GM21381 (cell line): ENCODE data around the gene ZCCHC7.

Experiments
- ATAC-seq: cut with Tn5 transposase; IDR thresholded peaks from one replicate; pipeline ENCODE4 v1.9.1; 2021; ENCODE audit warnings: mild to moderate bottlenecking, moderate library complexity; ENCODE audit not compliant: unreplicated experiment

ZCCHC7 gene

GRCh38 chr9:37243588-37244345 lies 123.4 kb downstream of the ZCCHC7 start:
- no peak for ATAC-seq

DNA sequence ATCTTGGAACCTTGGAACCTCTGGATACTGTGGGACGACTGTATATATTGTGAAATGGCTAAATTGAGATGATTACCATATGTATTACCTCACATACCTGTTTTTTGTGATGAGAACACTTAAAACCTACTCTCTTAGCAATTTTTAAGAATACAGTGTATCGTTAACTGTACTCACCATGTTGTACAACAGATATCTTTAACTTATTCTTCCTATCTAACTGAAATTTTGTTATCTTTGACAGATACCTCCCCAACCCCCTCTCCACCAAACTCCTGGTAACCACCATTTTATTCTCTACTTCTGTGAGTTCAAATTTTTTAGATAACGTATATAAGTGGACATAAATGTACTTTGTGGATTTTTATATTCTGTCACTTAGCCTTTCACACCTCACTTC lies 126.5 kb downstream of the ZCCHC7 start:
- ATAC-seq: no peak

DNA sequence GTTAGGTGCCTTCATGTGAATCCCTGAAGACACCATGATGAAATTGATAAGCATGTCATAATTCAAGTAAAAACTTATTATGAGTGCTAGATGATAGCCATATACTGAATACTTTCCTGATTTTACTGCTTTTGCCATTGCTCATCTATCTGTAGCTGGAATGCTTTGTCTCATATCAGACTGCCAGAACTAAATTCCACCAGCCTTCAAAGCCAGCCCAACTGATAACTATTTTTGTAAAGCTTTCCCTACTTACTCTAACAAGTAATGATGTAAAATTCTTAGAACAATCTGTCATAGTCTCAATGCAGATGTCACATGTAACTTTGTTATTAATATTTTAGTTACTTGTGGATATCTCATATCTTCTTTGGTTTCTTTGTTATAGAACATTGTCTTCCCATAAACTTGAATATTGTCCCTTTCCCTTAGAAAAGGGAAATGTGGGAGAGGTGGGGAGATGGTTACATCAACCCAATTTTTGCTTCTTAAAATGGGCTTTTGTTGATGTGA lies 128.3 kb downstream of the ZCCHC7 start:
- no peak for ATAC-seq

DNA sequence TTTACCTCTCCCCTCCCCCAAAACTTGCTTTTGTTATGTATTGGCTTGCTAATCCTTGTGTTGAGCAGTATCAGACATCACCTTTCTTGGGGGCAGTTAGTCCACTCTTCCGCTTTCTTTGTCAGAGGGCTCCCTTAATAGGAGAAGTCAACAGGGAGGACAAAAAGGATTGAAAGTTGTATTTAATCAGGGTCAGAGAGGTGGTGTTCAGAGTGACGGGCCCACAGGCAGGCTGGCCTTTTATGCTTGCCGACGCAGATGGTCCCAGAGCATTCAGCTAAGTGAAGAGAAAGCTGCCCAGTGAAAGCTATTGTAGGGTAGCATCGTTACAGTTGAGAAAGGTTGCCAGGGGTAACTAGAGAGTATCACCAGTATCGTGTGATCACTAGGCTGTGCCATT lies 131.1 kb downstream of the ZCCHC7 start:
- no peak for ATAC-seq

- no peak for ATAC-seq
Observed at GRCh38 chr9:37253377-37253937, 133.1 kb downstream of the ZCCHC7 start.

DNA sequence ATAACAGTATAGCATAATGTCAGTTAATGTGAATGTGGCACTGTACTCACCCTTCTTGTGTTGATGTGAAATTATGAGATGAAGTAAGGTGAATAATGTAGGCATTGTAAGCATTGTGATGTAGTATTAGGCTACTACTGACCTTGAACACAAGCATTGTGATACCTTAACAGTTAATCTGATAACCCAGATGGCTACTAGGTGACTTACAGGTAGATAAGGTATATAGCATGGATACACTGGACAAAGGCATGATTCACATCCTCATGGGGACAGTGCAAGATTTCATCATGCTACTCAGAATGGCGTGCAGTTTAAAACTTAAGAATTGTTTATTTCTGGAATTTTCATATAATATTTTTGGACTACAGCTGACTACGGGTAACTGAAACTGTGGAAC lies 134.8 kb downstream of the ZCCHC7 start:
- no peak for ATAC-seq

DNA sequence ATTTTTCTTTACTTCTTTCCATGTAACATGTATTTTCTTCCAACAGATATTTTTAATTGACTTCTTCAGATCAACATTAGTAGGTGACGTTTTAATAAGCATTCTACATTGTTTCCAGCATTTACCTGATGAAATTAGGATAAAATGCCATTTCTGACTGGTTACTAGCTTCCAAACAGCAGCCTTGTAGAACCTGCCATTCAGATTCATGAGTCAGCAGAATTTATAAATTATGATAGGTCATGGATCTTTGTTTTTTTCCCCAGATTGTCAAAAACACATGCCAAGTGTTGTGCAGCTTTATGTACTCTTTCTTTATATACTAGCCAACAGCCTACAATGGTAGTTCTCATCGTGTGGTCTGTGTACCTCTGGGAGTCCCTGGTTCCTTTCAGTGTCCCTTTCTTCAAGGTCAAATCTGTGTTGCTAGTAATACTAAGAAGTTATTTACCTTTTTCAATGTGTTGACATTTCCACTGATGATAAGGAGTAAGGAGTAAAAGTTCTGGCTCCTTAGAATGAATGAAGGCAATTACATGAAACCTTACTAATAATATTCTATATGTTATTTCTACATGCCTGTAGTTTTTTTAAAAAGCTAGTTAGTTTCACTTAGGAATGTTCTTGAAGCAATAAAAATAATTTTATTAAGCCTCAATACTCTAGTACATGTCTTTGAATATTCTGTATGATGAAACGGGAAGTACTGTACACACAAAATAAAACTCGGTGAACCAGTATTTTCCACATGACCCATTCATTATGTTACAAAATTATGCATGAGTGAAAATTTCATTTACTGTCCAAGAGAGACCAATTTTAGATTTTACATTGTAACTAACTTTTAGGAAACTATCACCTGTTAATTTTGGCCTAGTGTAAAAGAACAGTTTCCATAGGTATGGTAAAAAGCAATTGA lies 135.8 kb downstream of the ZCCHC7 start:
- no peak for ATAC-seq

DNA sequence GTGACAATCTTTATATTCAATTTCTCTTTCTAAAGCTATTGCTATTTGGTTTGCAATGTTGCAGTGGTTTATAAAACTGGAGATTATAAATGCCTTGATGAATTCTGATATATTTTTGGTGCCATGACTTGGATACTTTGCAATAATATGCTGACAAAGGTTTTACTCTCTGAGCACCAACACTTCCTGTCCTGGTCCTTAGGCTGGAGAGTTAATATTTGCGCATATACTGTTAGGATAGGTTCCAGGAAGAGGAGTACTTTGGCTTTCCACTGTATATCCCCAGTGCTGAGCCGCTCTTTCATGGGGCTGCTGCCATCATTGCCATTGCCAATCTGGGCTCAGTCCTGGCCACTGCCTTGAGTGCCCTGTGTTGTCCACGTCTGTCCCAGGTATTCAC lies 139.6 kb downstream of the ZCCHC7 start:
- ATAC-seq: no peak

DNA sequence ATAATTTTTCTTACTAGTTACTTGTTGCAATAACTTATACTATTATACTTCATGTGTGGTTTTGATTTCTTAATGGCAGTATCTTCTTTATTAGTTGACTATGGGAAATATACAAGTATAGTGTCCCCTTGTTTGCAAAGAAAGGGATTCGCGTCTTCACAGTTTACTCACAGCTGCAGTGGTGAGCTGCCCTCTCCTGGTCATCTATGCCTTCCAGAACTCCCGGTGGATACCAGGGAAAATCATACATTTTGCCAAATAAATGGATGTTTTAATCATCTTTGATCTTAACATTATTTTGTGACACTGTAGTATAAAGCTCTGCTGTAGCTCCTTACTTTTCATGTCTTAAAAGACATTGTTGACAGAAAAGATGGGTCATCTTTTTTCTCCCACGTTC lies 142.0 kb downstream of the ZCCHC7 start:
- ATAC-seq: no peak

DNA sequence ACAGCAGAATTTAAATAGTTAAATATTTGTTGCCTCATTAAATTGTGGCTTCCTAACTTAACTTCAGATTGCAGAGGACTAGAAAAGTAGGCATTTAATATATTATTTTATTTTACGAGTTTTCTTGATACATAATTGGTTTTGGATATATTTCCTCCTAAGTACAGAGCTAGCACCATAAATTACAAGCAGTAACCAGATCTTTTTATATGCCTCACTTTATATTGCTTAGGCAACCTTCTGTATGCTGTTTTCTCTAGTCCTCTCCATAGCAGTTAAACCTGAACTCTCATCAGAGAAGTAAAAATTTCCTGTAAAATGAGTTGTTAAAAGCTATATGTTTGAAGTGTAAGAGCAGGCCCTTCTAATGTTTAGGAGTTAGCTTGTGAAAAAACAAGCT lies 144.2 kb downstream of the ZCCHC7 start:
- ATAC-seq: no peak

DNA sequence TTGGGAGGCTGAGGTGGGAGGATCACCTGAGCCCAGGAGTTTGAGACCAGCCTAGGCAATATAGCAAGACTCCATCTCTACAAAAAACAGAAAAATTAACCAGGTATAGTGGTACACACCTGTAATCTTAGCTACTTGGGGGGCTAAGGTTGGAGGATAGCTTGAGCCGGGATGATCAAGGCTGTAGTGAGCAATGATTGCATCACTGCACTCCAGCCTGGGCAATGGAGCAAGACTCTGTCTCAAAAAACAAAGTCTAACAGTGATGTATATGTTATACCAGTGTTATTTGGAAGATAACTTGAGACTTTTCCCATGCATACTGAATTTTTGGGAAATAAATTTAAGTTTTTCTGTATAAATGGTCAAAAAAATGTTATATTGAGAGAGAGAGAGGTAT lies 146.3 kb downstream of the ZCCHC7 start:
- ATAC-seq: no peak

DNA sequence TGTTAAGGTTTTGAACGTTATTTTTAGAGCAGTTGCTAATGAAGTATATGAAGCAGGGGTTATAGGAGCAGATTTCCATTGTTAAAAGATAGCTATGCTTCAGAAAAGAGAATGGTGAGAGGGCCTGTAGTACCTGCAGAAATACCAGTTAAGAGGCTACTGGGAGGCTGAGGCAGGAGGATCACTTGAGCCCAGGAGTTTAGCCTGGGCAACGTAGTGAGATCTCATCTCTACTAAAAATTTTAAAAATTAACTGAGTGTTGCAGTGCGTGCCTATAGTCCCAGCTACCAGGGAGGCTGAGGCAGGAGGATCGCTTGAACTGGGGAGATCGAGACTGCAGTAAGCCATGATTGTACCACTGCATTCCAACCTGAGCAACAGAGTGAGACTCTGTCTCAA lies 148.8 kb downstream of the ZCCHC7 start:
- ATAC-seq: no peak

DNA sequence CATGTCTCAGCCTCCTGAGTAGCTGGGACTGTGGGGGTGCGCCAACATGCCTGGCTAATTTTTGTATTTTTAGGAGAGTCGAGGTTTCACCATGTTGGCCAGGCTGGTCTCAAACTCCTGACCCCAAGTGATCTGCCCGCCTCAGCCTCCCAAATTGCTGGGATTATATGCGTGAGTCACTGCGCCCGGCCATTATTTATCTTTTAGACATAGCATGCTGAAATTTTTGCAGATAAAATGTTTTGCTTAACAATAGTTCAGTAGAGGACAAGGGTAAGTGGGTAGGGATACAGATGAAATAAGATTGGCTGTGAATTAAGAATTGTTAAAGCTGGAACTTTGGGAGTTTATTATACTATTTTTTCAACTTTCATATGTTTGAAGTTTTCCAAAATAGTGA lies 151.3 kb downstream of the ZCCHC7 start:
- ATAC-seq: no peak

DNA sequence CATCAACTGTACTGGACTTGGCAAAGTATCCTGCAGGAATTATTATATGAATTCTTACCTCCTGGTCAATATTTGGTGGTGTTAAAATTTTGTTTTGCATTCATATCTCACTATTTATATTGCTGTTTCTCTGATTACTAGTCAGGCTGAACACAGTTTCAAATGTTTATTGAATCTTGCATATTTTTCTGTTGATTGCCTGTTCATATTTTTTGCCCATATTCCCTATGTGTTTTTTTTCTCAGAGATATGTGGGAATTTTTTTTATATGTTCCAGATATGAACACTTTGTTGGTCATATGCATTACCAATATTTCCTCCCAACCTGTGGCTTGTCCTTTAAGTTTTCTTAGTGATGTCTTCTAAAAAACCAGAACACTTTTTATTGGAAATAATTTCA lies 153.2 kb downstream of the ZCCHC7 start:
- no peak for ATAC-seq

- no peak for ATAC-seq
Observed at GRCh38 chr9:37281541-37281940, 161.2 kb downstream of the ZCCHC7 start.

DNA sequence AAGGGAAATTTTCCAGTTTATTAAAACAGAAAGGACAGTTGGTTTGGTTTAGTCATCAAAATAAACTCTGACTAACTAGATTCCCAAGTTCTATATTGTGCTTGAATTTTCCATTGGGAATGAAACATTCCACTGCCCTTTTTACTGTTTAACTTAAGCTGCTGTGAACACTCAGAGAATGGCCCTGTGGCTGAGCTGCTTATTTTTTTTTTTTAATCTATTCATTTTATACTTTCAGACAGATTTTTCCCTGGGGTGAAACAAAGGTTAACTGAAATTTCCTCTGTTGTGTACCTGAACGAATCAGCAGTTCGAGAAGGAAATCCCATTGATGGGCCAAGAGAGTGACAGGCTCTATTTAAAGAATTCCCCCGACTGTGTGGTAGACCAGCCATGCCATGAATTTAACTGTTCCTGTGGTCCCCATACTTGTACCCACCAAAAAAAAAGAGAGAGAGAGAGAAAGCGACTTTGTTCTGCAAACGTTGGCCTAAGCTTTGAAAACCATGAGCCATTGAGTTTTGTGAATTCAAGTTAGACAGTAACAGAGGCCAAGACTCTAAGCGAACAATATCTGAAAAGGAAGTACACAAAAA lies 163.5 kb downstream of the ZCCHC7 start:
- ATAC-seq: peak; percentile 48

DNA sequence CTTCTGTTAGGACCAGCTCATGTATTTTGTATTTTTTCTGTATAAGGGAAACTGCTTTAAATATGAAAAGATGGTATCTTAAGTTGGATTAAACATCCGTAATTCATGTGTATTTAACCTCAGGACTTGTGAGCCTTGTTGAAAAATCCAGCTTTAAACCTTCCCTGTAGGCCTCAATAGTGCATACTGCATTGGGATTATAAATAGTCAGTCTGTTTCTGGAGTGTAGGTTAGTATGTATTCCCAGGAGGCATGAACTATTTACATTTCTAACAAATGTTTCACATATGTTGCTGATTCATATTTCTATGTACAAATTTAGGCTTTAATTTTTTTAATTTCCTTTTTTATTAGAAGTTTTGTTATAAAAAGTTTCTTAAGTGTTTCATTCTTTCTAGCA lies 164.3 kb downstream of the ZCCHC7 start:
- no peak for ATAC-seq

DNA sequence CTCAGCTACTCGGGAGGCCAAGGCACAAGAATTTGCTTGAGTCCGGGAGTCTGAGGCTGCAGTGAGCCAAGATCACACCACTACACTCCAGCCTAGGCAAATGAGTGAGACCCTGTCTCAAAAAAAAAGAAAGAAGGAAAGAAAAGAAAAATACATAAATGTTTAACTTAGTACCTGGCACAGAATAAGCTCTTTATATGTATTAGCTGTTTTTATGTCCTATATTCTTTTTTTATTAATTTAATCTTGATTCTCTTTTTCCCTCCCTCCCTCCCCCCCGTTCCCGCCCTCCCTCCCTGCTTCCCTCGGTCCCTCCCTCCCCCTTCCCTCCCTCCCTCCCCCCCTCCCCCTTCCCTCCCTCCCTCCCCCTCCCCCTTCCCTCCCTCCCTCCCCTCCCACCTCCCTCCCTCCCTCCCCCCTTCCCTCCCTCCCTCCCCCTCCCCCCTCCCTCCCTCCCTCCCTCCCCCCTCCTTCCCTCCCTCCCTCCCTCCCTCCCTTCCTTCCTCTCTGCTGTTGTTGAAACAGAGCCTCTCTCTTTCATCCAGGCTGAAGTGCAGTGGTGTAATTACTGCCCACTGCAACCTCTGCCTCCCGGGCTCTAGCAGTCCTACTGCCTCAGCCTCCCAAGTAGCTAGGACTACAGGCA lies 166.3 kb downstream of the ZCCHC7 start:
- no peak for ATAC-seq

DNA sequence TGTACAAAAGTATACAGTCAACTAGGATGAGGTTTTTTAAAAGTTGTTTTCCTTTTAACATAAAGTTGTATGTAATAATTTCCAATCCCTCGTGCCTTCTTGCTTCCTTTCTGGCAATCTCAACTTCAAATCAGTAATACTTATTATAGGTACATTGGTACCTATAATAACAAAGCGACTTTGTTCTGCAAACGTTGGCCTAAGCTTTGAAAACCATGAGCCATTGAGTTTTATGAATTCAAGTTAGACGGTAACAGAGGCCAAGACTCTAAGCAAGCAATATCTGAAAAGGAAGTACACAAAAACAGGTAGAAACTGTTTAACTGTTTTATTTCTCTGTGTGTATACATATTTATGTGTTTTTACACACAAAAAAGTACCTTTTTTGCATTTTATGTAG lies 166.9 kb downstream of the ZCCHC7 start:
- no peak for ATAC-seq

- ATAC-seq: no peak
Observed at GRCh38 chr9:37289631-37290030, 169.3 kb downstream of the ZCCHC7 start.
